ENCODE measurements around the gene MIOX. TPM values are rescaled to one million over a fixed set of nuclear protein-coding genes. Genes with fewer than 3 reads are reported as not detected.
"Not testable (repeated sequence)": the region's sequence is repeated elsewhere in the genome, so short reads cannot be mapped to it uniquely, and the experiment has no call there.

MIOX gene
- polyA plus RNA-seq, 1 experiment, result 0.14 TPM

DNA sequence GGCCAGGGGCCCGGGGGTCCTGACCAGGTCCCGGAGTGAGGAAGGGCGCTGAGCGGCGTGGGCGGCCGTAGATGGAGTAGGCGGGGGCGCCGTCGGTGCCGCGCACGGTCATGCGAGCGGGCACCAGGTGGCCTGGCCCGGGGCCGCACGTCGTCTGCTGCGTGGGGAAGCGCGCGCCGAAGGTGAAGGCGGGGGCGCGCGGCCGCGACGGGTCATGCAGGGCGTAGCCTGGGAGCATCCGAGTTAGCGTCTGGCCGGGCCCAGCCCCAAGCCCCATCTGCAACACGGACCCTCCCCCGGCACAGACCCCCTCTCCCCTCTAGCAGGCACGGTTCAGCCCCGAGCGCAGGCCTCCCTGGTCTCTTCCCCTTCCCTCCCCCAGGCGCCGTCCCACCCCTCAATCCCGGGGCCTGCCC is 44.9 kb downstream of the MIOX start:
- DNase-seq (ENCODE audit: low read depth, low spot score), result no peak
- Histone ChIP-seq H3K9me3 (ENCODE audit: control insufficient read depth, insufficient read depth, low read length) (peaks cover 11% of the 10 kb centered on the region; the same call in 1 of the 2 replicates), H3K27me3 (ENCODE audit: control insufficient read depth, insufficient read depth, low read length) (peaks cover 5% of the 10 kb centered on the region), H3K4me3 (ENCODE audit: low read depth, low read length) (peak overlapping the region; percentile 53), H3K27ac (ENCODE audit: low read depth, low read length) (no peak overlapping the region)
- POLR2A ChIA-PET, result interaction anchor here (0.7 to 1.2 kb wide), 2 partner anchors 10 to 46 kb away, joined by 3 read pairs; no protein-coding TSS in a partner anchor
- CTCF ChIA-PET, result no interaction called here
- TF ChIP-seq, protein P1, sequence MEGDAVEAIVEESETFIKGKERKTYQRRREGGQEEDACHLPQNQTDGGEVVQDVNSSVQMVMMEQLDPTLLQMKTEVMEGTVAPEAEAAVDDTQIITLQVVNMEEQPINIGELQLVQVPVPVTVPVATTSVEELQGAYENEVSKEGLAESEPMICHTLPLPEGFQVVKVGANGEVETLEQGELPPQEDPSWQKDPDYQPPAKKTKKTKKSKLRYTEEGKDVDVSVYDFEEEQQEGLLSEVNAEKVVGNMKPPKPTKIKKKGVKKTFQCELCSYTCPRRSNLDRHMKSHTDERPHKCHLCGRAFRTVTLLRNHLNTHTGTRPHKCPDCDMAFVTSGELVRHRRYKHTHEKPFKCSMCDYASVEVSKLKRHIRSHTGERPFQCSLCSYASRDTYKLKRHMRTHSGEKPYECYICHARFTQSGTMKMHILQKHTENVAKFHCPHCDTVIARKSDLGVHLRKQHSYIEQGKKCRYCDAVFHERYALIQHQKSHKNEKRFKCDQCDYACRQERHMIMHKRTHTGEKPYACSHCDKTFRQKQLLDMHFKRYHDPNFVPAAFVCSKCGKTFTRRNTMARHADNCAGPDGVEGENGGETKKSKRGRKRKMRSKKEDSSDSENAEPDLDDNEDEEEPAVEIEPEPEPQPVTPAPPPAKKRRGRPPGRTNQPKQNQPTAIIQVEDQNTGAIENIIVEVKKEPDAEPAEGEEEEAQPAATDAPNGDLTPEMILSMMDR (IDR thresholded peaks at IDR 0.05; ENCODE audit: low read depth, low read length), result no peak

DNA sequence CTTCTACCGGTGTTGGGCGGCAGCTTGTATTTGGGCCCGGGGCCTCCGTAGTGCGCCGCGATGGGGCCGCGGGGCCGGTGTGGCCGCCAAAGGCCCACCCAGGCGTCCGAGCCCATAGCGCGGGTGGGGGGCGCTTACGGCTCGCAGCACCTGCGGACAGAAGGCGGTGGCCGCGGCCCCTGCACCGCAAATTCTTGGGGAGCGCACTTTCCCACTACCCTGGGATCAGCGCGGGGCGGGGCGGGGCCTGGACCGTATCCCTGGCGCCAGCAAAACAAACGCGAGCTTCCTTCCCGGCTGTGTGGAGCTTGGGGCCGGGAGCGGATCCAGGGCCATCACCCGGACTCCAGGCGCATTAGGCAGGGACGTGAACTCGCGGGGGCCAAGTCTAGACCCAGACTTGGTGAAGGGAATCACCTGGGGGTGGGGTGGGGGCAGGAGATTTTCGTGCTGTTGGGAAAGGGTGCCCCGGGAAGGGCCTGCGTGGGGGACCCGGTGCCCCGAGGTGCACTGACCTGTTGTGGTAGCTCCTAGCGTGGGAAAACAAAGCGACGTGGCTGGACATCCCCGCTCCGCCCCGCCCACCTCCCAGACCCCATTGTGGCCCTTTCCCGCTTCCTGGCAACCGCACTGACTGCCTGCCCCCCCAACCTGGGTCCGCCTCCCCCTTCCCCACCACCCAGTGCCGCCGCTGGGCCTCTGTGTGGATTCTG is 45.5 kb downstream of the MIOX start:
- TF ChIP-seq, protein P1 (IDR thresholded peaks at IDR 0.05; ENCODE audit: low read depth, low read length), result no peak
- peak overlapping the region; percentile 53 for H3K4me3 ChIP-seq (ENCODE audit: low read depth, low read length)
- H3K27ac ChIP-seq (ENCODE audit: low read depth, low read length), result no peak overlapping the region
- peaks cover 5% of the 10 kb centered on the region for H3K27me3 ChIP-seq (ENCODE audit: control insufficient read depth, insufficient read depth, low read length)
- H3K9me3 ChIP-seq (ENCODE audit: control insufficient read depth, insufficient read depth, low read length), result peaks cover 11% of the 10 kb centered on the region; the same call in 1 of the 2 replicates
- DNase-seq (ENCODE audit: low read depth, low spot score), result no peak
- ChIA-PET POLR2A (interaction anchor here (0.6 to 1.3 kb wide), 4 partner anchors 10 to 88 kb away, joined by 3 read pairs; partner anchors contain the start of gene NCAPH2), CTCF (no interaction called here)

DNA sequence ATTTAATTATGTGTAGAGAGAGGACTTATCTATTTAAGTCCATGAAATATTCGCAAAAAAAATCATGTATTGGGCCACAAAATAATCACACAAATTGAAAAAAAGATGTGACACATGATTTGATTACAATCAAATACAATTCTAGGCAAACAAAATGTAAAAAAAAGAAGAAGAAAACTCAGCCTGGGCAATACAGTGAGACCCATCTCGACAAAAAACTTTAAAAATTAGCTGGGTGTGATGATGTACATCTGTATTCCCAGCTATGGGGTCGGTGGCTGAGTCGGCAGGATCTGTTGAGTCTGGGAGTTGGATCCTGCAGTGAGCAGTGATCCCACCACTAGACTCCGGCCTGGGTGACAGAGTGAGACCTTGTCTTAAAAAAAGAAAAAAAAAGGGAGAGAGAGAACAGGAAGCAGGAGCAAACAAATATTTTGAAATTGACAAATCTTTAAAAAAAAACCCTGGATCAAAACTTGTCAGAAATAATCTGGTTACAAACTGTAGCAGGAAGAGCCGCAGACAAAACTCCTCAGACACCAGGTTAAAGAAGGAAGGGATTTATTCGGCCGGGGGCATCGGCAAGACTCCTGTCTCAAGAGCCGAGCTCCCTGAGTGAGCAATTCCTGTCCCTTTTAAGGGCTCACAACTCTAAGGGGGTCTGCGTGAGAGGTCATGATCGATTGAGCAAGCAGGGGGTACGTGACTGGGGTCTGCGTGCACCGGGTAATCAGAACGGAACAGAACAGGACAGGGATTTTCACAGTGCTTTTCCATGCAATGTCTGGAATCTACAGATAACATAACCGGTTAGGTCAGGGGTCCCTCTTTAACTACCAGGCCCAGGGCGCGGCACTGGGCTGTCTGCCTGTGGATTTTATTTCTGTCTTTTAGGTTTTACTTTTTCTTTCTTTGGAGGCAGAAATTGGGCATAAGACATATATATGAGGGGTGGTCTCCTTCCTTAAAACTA is 46.5 kb downstream of the MIOX start:
- ChIA-PET CTCF (no interaction called here), POLR2A (interaction anchor here (1.3 kb wide), 1 partner anchor 25 kb away, joined by 3 read pairs; the partner anchor contains the start of gene NCAPH2)
- Histone ChIP-seq H3K9me3 (ENCODE audit: control insufficient read depth, insufficient read depth, low read length) (peaks cover 11% of the 10 kb centered on the region; the same call in 1 of the 2 replicates), H3K27ac (ENCODE audit: low read depth, low read length) (no peak overlapping the region), H3K4me3 (ENCODE audit: low read depth, low read length) (no peak overlapping the region), H3K27me3 (ENCODE audit: control insufficient read depth, insufficient read depth, low read length) (peaks cover 5% of the 10 kb centered on the region)
- DNase-seq (ENCODE audit: low read depth, low spot score), result no peak
- TF ChIP-seq, protein P1 (IDR thresholded peaks at IDR 0.05; ENCODE audit: low read depth, low read length), result no peak

DNA sequence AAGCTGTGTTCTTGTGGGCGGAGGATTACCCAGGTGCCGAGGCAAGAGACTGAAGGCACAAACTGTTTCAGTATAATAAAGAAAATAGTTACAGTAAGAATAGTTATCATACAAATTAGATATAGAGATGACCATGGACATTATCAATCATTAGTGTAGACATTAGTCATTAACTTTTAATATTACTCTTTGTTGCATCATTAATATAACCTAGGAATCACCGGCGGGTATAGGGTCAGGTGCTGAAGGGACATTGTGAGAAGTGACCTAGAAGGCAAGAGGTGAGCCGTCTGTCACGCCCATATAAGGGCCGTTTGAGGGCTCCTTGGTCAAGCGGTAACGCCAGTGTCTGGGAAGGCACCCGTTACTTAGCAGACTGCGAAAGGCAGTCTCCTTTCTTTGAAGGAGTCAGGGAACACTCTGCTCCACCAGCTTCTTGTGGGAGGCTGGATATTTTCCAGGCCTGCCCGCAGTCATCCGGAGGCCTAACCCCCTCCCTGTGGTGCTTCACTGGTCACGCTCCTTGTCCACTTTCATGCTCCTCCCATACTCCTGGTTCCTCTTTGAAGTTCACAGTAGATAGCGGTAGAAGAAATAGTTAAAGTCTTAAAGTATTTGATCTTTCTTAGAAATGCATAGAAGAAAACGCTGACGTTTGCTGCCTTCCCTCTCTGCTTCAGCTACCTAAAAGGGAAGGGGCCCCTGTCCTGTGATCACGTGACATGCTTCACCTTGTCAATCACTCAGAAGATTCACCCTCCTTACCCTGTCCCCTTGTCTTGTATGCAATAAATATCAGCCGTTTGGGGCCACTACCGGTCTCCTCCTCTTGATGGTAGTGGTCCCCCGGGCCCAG is 47.4 kb downstream of the MIOX start:
- POLR2A ChIA-PET, result not testable (repeated sequence)

DNA sequence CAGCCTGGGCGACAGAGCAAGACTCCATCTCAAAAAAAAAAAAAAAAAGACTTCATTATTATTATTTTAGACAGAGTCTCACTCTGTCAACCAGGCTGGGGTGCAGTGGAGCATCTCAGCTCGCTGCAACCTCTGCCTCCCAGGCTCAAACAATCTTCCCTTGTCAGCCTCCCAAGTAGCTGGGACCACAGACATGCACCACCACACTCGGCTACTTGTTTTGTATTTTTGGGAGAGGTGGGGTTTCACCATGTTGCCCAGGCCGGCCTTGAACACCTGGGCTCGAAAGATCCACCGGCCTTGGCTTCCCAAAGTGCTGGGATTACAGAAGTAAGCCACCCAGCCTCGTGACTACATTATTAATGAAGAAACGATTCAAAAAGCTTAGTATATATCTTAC is 48.5 kb downstream of the MIOX start:
- DNase-seq (ENCODE audit: low read depth, low spot score), result no peak
- Histone ChIP-seq H3K4me3 (ENCODE audit: low read depth, low read length) (no peak overlapping the region), H3K27ac (ENCODE audit: low read depth, low read length) (no peak overlapping the region), H3K27me3 (ENCODE audit: control insufficient read depth, insufficient read depth, low read length) (peaks cover 5% of the 10 kb centered on the region), H3K9me3 (ENCODE audit: control insufficient read depth, insufficient read depth, low read length) (peaks cover 4% of the 10 kb centered on the region; the same call in 1 of the 2 replicates)
- TF ChIP-seq, protein P1 (IDR thresholded peaks at IDR 0.05; ENCODE audit: low read depth, low read length), result no peak
- ChIA-PET POLR2A (interaction anchor here (0.7 to 0.8 kb wide), 2 partner anchors 27 to 40 kb away, joined by 3 to 7 read pairs; partner anchors contain the start of genes LMF2 and NCAPH2), CTCF (interaction anchor here (1.9 to 2.0 kb wide), 2 partner anchors 9 to 28 kb away, joined by 7 to 8 read pairs; partner anchors contain the start of genes SCO2 and SYCE3)

More for the DNA sequence above, 47.4 kb downstream of the MIOX start:
- H3K4me3 ChIP-seq (ENCODE audit: low read depth, low read length); DNase-seq (ENCODE audit: low read depth, low spot score); H3K27ac ChIP-seq (ENCODE audit: low read depth, low read length); CTCF ChIA-PET; H3K27me3 ChIP-seq (ENCODE audit: control insufficient read depth, insufficient read depth, low read length): not testable (repeated sequence)
- H3K9me3 ChIP-seq (ENCODE audit: control insufficient read depth, insufficient read depth, low read length), result peaks cover 11% of the 10 kb centered on the region; the same call in 1 of the 2 replicates

Data from AG04450 (cell line).